PC-3 (cell line): ENCODE data around the gene MISP. TPM values are rescaled to one million over a fixed set of nuclear protein-coding genes. Genes with fewer than 3 reads are reported as not detected.

Experiments used
- ATAC-seq: fragments of 200-7000 bp; cut with Tn5 transposase; 2 replicates; pipeline ENCODE4 v1.9.1; 2020; ENCODE audit warnings: mild to moderate bottlenecking, moderate library complexity
- BruUV-seq: library from RNA; stranded (reverse); fragments of 400-500 nt; replicated peaks from 2 replicates; lab custom pipeline; 2021; lab: Mats Ljungman, UMichigan
- CTCF ChIA-PET: fragments of 300-600 bp; sonication (Branson Sonifier 250); formaldehyde crosslinking; loops from one replicate; lab custom pipeline; 2022; ENCODE audit warnings: antibody characterized with exemption; lab: Charles Lee
- POLR2A ChIA-PET: fragments of 300-600 bp; sonication (Branson Sonifier 250); formaldehyde crosslinking; loops from one replicate; lab custom pipeline; 2022; ENCODE audit warnings: antibody characterized with exemption; ENCODE audit not compliant: unreplicated experiment; lab: Charles Lee
- DNase-seq: peaks from one replicate; pipeline ENCODE4 v3.0.0-alpha.2; 2015
- H2AFZ ChIP-seq: fragments of 300-600 bp; sonication (generic); 2 replicates; pipeline ENCODE4 v1.6.0; 2016; ENCODE audit warnings: antibody characterized with exemption, low read length
- H3F3A ChIP-seq: fragments of 300-600 bp; sonication (generic); one replicate; pipeline ENCODE4 v1.6.0; 2017; ENCODE audit warnings: antibody characterized with exemption, low read length, control low read depth, mild to moderate bottlenecking; ENCODE audit not compliant: unreplicated experiment
- H3K27ac ChIP-seq: fragments of 300-600 bp; sonication (generic); 2 replicates; pipeline ENCODE4 v1.5.1; 2016; ENCODE audit warnings: mild to moderate bottlenecking, low read length
- H3K27me3 ChIP-seq: fragments of 300-600 bp; sonication (generic); 2 replicates; pipeline ENCODE4 v1.6.1; 2016; ENCODE audit warnings: low read length, mixed read lengths
- H3K36me3 ChIP-seq: fragments of 300-600 bp; sonication (generic); 2 replicates; pipeline ENCODE4 v1.6.1; 2016; ENCODE audit warnings: low read depth, mixed run types, low read length, mixed read lengths
- H3K4me1 ChIP-seq: fragments of 300-600 bp; sonication (generic); 2 replicates; pipeline ENCODE4 v1.5.1; 2016; ENCODE audit warnings: low read length; ENCODE audit not compliant: insufficient read depth
- H3K4me2 ChIP-seq: fragments of 300-600 bp; sonication (generic); 2 replicates; pipeline ENCODE4 v1.6.0; 2016; ENCODE audit warnings: low read length
- H3K4me3 ChIP-seq: fragments of 300-600 bp; sonication (generic); 2 replicates; pipeline ENCODE4 v1.5.1; 2016; ENCODE audit warnings: mild to moderate bottlenecking, low read length, mixed read lengths
- H3K79me2 ChIP-seq: fragments of 300-600 bp; sonication (generic); 2 replicates; pipeline ENCODE4 v1.6.1; 2017; ENCODE audit warnings: low read length, mixed read lengths
- H3K9ac ChIP-seq: fragments of 300-600 bp; sonication (generic); 2 replicates; pipeline ENCODE4 v1.6.0; 2016; ENCODE audit warnings: mild to moderate bottlenecking, low read length
- H3K9me2 ChIP-seq: fragments of 300-600 bp; sonication (generic); replicated peaks from 2 replicates; pipeline ENCODE4 v1.6.1; 2016; ENCODE audit warnings: mixed run types, low read length, mixed read lengths
- H3K9me3 ChIP-seq: fragments of 300-600 bp; sonication (generic); 2 replicates; pipeline ENCODE4 v1.6.1; 2016; ENCODE audit warnings: low read length, mixed read lengths
- H4K20me1 ChIP-seq: fragments of 300-600 bp; sonication (generic); 2 replicates; pipeline ENCODE4 v1.6.1; 2016; ENCODE audit warnings: low read length, mixed read lengths
- EZH2 ChIP-seq: fragments of 300-600 bp; sonication (generic); IDR thresholded peaks from one replicate; pipeline ENCODE4 v1.6.1; 2017; ENCODE audit warnings: antibody characterized with exemption, mild to moderate bottlenecking, low read length; ENCODE audit not compliant: unreplicated experiment
- EZH2phosphoT487 ChIP-seq: fragments of 300-600 bp; sonication (generic); IDR thresholded peaks from 2 replicates; pipeline ENCODE4 v1.6.1; 2018; ENCODE audit warnings: mild to moderate bottlenecking, antibody characterized with exemption, low read length, borderline replicate concordance
- intact Hi-C: fragments of 100-400 bp; cut with micrococcal nuclease; formaldehyde crosslinking; loops from 2 replicates; pipeline ENCODE4 v1.9.0; 2023
- total RNA-seq: library from RNA; depleted of rRNA; stranded (reverse); fragments of >200 nt; gene quantifications from 2 replicates; pipeline ENCODE4 v1.2.3, GENCODE V29; 2014
- TF ChIP-seq, protein P1 (sequence below): fragments of 300-600 bp; sonication (generic); conservative IDR thresholded peaks from 2 replicates; pipeline ENCODE4 v1.5.1; 2017; ENCODE audit warnings: antibody characterized with exemption, low read depth, mild to moderate bottlenecking, low read length

Gene MISP
- total RNA-seq, 1 experiment from 2014 or later: 115 TPM

GRCh38 chr19:719636-720344 lies 31.1 kb upstream of the MISP start:
- Histone ChIP-seq H3K27me3 (no peaks in the 10 kb centered on the region), H3K9me3 (no peaks in the 10 kb centered on the region), H3K4me3 (no peak overlapping the region), H2AFZ (no peak overlapping the region), H3K79me2 (no peaks in the 10 kb centered on the region), H3K4me2 (no peak overlapping the region), H4K20me1 (no peaks in the 10 kb centered on the region), H3K4me1 (no peaks in the 10 kb centered on the region), H3K9me2 (no peaks in the 10 kb centered on the region), H3F3A (no peaks in the 10 kb centered on the region), H3K36me3 (no peaks in the 10 kb centered on the region), H3K9ac (no peak overlapping the region), H3K27ac (no peak overlapping the region)
- POLR2A ChIA-PET: no interaction called here
- intact Hi-C loops: no loop called here
- no TSS peak for BruUV-seq
- DNase-seq: no peak
- TF ChIP-seq, protein P1, sequence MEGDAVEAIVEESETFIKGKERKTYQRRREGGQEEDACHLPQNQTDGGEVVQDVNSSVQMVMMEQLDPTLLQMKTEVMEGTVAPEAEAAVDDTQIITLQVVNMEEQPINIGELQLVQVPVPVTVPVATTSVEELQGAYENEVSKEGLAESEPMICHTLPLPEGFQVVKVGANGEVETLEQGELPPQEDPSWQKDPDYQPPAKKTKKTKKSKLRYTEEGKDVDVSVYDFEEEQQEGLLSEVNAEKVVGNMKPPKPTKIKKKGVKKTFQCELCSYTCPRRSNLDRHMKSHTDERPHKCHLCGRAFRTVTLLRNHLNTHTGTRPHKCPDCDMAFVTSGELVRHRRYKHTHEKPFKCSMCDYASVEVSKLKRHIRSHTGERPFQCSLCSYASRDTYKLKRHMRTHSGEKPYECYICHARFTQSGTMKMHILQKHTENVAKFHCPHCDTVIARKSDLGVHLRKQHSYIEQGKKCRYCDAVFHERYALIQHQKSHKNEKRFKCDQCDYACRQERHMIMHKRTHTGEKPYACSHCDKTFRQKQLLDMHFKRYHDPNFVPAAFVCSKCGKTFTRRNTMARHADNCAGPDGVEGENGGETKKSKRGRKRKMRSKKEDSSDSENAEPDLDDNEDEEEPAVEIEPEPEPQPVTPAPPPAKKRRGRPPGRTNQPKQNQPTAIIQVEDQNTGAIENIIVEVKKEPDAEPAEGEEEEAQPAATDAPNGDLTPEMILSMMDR: no peak
- no peak for TF ChIP-seq EZH2
- no peak for TF ChIP-seq EZH2phosphoT487
- no peak for ATAC-seq
- CTCF ChIA-PET: no interaction called here

DNA sequence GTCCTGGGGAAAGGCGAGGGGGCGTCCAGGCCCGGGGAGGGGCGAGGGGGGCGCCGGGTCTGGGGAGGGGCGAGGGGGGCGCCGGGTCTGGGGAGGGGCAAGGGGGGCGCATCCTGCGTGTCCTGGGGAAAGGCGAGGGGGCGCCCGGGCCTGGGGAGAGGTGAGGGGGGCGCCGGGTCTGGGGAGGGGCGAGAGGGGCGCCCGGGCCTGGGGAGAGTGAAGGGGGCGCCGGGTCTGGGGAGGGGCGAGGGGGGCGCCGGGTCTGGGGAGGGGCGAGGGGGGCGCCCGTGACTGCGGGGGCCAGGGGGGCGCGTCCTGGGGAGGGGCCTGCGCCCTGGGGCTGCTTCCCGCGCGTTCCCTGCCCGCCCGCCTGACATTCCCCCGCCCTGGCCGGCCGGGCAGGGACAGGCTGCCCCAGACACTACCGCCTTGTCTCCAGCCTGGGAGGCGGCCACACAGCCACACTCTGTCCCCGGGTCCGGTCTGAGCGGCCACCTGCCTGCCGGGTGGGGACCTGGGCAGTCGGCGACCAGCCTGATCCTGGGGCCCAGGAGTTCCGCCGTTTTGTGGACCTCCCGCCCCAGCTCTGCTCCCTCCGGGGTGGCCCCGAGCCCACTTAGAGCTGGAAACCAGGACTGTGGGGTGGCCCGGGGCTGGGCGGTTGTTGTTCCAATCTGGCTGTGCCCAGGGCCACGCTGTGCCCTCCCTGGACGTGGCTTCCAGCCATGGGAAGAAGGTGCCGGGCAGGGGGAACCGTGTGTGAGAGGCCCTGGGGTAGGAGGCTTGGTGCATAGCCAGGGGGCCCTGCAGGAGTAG lies 30.4 kb upstream of the MISP start:
- ChIA-PET POLR2A (no interaction called here), CTCF (no interaction called here)
- Histone ChIP-seq H3F3A (no peaks in the 10 kb centered on the region), H3K9ac (no peak overlapping the region), H3K27me3 (no peaks in the 10 kb centered on the region), H3K4me2 (no peak overlapping the region), H3K9me3 (no peaks in the 10 kb centered on the region), H3K36me3 (no peaks in the 10 kb centered on the region), H2AFZ (no peak overlapping the region), H3K4me1 (no peaks in the 10 kb centered on the region), H3K4me3 (no peak overlapping the region), H3K27ac (no peak overlapping the region), H4K20me1 (no peaks in the 10 kb centered on the region), H3K9me2 (no peaks in the 10 kb centered on the region), H3K79me2 (no peaks in the 10 kb centered on the region)
- TF ChIP-seq EZH2phosphoT487: no peak
- TF ChIP-seq, protein P1: no peak
- TF ChIP-seq EZH2: no peak
- intact Hi-C loops: no loop called here
- no TSS peak for BruUV-seq
- DNase-seq (no peak), ATAC-seq (no peak)
